A204.1 (cell line): ENCODE results near the gene DQX1.
"Not testable (repeated sequence)": the region's sequence is repeated elsewhere in the genome, so short reads cannot be mapped to it uniquely, and the experiment has no call there.

Experiments
- FAIRE-seq: peaks from 2 replicates; lab custom pipeline; 2012; peaks lifted over from hg19 to GRCh38; lab: Jason Lieb, UNC

The DQX1 gene, protein sequence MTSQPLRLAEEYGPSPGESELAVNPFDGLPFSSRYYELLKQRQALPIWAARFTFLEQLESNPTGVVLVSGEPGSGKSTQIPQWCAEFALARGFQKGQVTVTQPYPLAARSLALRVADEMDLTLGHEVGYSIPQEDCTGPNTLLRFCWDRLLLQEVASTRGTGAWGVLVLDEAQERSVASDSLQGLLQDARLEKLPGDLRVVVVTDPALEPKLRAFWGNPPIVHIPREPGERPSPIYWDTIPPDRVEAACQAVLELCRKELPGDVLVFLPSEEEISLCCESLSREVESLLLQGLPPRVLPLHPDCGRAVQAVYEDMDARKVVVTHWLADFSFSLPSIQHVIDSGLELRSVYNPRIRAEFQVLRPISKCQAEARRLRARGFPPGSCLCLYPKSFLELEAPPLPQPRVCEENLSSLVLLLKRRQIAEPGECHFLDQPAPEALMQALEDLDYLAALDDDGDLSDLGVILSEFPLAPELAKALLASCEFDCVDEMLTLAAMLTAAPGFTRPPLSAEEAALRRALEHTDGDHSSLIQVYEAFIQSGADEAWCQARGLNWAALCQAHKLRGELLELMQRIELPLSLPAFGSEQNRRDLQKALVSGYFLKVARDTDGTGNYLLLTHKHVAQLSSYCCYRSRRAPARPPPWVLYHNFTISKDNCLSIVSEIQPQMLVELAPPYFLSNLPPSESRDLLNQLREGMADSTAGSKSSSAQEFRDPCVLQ

DNA sequence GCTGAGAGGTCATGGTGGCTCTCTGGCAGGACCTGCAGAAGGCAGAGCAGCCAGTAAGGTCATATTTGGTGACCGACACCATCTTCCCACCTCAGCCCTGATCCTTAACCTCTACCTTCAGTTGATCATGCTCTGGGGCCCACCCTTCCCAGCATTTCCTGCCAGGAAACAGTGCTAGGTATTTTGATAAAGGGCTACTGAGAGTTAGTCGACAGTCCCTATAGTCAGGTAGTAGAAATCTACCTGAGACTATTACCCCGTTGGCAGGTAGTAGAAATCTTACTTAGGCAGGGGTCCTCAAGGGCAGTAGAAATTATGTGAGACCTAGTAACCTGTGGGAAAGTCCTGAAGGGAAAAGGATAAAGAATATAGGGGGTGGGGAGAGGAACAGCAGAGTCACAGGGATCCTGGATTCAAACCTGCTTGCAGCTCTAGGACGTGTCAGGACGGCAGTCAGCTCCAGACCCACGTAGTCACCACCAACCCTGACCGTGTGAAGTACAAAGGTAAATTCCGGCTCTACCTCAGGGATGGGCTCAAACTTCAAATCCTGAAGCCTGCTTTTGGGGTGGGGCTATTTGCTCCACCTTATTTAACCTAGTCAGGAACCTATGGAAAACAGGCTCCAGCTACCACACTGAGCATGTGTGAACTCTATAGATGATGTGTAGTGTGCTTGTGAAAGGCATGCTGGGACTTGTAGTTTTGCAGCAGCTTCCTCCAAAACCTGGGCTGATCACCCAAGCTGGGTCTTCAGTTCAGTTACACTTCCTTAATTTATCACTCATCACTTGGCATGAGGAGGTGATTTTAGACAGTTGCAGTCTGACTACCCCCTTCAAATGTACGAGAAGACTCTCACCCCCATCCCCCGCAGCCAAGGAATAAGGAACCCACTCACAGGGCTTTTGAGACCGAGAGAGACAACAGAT is at the start of gene DQX1:
DQX1 (minus strand) TSS at position 515 of the 932 bp plus-strand sequence; CDS start at position 13, 502 bp downstream.
- FAIRE-seq = no peak

DNA sequence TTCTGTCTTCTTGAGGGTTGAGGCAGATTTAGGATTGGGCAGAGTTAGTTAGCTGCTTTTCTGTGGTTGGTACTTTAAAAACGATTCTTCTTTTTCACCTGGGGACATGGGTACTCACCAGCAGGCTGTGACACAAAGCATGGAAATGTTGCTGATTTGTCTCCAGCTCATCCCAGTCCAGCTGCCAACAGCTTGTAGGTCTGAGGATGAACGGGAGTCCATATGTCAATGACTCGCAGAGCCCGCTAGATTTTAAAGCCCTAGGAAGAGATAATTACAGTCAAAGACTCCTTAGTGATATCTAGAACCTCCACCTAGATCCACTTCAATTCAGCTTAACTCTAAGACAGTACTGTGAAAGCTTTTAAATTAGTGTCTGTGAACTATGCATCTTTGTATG is 49.3 kb upstream of the DQX1 start:
- FAIRE-seq = no peak

DNA sequence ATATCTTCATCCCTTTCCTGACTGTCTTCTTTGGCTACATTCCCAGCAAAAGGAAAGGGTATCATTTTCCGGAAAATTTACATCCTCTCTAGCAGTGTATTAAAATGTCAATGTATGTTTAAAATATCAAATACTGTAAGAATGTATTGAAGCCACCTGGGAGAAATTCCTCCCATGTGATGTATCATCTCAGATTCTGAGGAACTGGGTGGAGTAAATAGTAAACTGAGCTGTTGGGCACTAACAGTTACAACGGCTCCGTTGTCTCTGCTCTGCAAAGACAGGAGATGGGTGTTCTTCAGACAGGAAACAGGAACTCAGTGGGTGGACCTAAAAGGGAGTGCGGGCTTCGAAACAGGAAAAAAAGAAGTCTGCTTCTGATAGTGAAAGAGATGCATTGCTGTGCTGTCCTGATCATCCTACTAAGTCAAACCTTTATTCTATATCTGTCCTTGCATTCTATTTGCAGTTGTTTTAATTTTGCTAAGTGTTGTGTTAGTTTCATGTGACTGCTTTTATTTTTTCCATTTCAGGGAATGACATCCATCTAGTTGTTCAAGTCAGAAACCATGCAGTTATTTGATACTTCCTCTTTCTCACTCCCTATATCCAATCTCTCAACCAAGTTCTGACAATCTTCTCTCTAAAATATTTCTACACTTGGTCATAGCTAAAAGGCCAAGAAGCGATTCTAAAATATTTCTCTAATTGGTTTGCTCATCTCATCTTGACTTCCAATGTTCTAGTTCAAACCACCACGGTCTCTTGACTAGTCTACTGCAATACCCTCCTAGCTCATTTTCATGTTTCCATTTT is 47.9 kb upstream of the DQX1 start:
- peak; percentile 100 for FAIRE-seq

DNA sequence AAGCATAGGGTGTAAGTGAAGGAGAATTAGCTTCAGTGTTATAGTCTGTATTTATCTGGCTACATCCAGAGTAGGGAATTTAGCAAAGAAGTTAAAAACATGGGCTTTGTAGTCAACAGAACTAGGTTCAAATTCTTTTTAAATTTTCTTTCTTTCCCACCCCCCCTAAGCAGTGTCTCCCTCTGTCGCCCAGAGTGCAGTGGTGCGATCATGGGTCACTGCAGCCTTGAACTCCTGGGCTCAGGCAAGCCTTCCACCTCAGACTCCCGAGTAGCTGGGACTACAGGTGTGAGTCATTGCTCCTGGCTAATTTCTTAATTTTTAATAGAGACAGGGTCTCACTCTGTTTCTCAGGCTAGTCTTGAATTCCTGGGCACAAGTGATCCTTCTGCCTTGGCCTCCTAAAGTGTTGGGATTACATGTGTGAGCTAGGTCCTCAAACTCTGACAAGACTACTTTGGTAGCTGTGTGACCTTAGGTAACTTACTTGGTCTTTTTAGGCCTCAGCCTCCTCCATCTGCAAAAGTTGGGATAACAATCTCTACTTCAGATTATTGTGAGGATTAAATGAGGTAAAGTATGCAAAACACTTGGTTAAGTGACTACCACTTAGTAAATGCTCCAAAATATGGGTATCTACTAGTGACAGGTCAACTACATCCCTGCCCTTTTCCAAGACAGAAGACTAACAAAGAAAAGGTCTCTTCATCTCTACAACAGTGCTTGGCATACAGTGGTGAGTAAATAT is 46.3 kb upstream of the DQX1 start:
- FAIRE-seq = no peak

DNA sequence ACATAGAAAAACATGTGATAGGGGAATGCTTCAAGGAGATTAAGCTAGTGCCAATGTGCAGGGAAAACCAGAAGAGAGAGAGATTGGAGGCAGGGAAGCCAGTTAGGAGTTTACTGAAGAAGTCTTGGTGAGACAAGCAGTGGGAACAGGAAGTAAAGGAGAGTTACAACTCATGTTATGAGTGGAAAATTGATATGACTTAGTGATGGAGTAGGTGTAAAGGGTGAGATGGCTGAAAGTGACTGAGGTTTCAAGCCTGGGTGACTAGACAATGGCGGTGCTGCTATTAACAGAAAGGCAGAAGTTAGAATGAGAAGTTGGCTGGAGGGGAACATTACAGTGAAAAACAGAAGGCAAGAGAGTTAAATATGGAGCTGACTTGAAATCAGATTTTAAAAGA is 45.0 kb upstream of the DQX1 start:
- FAIRE-seq = no peak

DNA sequence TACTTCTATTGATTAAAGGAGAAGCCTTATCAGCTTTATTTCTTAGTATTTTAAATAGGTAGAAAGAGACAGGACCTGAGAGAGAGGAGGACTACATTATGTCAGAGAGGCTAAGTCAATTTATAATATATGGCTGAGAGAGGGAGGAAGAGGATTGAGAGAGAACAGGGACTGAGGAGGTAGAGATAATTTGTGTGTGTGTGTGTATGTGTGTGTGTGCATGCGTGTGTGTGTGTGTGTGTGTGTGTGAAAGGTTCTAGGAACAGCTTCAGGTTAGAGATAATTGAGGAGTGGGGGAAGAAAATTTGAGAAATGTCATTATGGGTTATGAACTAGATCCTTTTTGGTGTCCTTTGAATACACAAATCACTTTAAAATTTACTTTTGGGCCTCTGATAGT is 43.7 kb upstream of the DQX1 start:
- FAIRE-seq = no peak

DNA sequence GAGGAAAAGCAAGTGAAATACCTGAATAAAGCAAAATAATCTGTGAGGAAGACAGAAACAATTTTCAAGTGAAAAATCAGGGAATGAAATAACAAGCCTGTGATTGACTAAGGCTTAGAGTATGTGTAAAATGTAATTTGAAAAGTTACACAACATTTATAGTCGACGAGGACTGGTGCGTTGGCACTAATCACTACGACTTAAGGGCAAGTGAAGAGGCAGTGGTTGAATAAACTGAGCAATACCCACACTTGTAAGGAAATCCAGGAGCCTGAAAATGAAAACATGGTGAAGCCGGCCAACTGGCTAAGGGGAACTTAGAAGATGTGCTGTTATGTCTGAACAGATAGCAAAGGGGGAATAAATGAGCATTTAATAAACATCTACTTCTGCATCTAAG is 41.9 kb upstream of the DQX1 start:
- peak; percentile 82 for FAIRE-seq

DNA sequence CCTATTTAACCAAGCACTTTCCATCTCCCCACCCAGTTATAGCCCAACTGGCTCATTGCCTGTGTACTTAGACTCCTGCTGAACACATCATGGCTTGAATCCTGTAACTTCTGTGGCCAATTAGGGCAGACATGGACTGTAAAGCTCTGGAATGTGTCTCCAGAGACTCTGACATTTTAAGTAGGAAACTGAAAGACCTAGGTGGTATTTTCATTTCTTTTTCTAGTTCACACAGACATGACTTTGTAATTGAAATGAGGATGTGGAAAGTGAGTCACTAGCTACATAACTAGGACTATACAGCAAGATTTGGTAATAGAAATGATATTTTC is 40.7 kb upstream of the DQX1 start:
- peak; percentile 99 for FAIRE-seq

DNA sequence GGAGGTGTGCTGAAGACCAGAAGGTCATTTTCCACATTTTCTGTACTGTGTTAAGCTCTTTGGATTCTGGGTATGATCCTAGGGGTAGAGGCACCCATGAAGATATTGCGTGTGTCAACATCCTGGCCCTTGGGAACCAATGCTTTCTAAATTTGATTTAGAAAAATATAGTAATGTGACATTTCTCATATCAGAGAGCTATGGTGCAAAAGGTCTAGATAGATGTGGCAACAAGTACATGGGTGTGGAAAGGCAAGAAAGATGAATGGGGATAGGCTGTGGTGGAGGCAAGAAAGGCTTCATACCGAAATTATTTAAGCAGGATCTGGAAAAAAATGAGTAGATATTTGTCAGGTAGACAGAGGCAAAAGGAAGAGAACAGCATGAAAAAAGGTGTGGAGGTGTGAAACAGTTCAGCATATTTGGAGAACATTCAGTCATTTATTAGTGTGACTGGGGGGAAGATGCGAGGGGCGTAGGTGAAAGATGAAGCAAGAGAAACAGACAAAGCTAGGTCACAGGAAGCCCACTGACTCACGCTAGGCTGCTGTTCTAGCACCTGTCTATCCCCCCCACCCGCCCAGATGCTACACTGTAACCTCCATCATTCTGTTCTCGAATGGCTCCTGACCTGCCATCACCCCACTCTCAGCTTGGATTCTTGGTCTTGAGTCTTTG is 40.2 kb upstream of the DQX1 start:
- FAIRE-seq = no peak

DNA sequence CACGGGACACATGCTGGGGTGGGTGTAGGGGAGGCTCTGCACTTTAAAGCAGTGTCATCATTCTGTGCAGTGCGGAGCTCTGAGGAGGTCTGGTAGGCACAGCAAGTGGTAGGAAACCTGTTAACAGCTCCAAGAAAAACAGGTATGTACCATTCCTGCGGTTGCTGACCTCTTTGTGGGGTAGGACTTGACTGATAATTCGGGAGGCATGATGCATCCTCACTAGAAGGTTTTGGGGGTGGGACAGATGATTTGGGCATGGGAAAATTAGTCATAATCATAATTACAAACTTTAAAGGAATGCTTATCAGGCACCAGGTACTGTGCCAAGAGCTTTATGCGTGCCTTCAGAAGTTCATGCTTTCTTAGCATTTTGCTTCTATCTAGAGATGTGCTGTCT is 38.2 kb upstream of the DQX1 start:
- peak; percentile 97 for FAIRE-seq

DNA sequence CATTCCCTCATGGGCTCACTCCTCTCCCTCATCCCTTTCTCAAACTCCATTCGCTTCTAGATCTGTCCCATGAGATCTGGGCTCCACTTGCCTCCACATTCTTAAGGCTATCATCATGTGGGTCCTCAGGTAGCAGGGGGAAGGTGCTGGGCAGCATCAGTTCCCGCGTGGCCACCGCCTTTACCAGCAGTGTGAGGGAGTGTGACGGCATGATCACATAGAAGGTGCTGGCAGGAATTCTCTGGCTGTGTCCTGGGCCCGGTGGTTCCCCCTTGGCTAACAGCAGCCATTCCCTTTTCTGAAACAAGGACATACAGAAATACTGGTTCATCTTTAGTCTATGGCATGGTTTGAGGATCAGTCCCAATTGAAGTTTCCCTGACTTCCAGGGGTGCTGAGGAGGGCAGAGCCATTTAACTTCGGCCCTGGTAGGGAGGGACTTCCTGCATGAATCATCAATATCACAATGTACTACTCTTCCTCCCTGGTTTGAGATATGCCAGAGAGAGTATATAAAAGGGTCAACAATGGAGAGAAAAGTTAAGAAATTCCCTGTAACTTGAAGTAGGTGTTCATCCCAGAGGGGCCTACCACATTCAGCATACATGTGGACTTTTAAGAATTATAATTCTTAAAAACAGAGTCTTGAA is 36.2 kb upstream of the DQX1 start:
- FAIRE-seq = no peak

DNA sequence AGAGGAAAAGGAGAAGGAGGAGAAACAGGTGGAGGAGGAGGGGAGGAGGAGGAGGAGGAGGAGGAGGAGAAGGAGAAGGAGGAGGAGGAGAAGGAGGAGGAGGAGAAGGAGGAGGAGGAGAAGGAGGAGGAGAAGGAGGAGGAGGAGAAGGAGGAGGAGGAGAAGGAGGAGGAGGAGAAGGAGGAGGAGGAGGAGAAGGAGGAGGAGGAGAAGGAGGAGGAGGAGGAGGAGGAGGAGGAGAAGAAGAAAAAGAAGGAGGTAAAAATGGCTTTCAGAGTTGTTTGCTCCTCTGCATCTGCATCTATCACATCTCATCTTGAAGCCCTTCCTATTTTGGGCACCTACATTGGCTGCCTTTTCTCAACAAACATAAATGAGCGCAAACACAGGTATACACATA is 35.0 kb upstream of the DQX1 start:
- not testable (repeated sequence) for FAIRE-seq

DNA sequence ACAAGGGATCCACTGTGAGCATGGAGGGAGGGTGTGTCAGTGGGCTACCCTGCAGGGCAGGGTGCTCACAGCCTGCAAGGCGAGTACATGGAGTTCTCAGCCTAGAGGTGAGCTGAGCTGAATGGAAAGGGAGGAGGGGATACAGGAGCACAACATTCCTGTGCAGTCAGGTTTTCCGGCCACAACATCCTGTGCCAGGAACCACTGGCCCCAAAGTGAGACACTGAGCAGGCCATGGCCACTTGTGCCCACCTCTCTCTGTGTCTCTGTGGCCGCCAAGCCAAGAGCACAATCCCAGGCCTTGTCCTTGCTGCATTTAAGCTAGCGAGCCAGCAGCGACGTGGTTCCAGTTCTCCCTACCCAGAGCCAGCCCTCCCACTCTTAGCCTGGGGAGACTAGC is 34.6 kb upstream of the DQX1 start:
- no peak for FAIRE-seq

DNA sequence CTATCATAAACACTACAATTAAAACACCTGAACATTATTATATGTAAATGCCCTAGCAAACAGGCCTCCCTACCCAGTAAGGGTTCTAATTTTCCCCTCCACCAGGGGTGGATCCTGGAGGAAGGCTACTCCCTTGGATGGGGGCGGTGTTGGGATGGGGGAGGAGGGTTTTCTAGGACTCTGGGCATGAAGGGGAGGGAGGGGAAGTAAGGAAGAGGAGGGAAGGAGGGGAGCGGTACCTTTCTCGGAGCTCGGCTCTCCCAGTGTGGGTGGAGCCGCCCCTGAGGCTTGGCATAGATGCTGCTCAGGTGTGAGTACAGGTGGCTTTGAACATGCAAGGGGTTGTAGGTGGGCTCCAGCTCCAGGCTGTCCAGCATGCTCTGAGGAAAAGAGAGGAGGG is 33.9 kb upstream of the DQX1 start:
- peak; percentile 60 for FAIRE-seq

DNA sequence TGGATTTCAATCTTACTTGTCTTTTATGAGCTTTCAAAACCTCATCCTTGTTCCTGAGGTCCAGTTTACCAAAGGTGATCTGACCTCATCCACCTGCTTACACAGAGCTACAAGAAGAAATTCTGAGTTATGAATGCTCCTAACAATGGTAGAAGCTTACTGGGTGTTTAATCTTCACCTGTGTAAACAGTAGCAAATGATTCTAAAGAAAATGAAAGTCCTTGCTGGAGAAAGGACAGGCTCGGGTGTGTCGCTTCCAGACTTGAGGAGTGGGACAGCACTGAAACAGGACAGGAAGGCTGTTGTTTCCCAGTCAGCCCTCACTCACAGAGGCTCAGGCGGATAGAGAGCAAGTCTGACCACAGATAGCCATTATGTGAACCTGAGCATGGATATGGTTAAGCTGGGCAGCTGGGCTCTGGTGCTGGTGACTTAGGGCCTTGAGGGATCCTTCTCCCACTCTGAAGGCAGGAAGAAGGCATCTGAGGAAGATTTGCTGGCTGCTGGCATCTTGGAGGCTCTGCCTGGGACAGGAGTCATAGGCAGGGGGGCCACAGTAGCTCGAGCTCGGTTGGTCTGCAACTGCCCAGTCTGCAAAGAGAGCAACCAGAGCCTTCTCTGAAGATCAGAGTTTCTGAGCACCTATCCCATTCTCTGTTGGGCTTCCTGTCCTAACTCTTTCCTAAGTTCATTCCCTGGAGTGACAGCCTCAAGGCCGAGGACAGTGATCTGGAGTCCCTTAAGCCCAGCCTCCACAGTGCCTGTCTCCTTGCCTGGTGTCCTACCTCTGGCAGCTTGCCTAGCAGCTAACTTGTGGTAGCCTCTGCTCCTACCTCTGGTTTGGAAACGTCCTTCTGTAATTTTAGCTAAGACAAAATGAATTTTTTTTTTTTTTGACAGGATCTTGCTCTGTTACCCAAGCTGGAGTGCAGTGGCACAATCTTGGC is 32.5 kb upstream of the DQX1 start:
- peak; percentile 67 for FAIRE-seq

DNA sequence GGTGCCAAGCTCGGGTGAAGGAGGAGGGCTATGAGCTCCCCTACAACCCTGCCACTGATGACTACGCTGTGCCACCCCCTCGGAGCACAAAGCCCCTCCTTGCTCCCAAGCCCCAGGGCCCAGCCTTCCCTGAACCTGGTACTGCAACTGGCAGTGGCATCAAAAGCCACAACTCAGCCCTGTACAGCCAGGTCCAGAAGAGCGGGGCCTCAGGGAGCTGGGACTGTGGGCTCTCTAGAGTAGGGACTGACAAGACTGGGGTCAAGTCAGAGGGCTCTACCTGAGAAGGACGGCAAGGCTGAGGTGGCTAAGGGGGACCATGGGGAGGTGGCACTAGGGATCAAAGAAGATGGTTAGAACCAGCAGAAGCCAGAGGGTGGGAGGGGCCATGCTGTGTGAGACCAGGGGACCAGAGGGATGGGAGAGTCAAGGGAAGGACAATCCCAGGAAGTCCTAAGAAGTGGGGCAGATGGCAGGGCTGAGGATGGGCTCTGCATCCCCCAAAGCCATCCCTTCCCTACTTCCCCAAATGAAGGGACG is 30.9 kb upstream of the DQX1 start:
- FAIRE-seq = no peak

DNA sequence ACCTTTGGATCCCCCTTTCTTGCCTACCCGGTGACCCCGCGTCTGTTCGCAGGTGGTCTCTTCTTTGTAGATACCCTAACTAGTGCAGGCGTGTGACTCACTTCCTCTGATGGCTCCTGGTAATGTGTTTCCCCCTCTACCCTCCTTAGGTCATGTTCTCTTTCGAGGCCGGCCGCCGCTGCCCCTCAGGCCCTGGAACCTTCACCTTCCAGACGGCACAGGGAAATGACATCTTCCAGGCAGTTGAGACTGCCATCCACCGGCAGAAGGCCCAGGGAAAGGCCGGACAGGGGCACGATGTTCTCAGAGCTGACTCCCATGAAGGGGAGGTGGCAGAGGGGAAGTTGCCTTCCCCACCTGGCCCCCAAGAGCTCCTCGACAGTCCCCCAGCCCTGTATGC is 30.1 kb upstream of the DQX1 start:
- FAIRE-seq = no peak

DNA sequence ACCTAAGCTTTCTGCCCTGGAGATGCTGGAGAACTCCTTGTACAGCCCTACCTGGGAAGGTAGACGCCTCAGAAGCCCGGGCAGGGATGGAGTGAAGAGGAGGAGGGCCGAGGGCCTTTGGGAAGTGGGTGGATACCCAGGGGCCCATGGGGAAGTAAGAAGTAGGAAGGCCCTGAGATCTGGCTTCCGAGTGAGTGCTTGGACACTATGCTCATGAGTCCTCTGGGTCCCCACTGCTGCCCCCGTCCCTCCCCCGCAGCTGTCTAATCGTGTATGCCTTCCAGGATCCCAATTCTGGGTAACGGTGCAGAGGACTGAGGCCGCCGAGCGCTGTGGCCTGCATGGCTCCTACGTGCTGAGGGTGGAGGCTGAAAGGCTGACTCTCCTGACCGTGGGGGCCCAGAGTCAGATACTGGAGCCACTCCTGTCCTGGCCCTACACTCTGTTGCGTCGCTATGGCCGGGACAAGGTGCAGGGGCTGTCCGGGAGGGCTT is 29.6 kb upstream of the DQX1 start:
- no peak for FAIRE-seq
